Endometrial microvascular endothelial cells (primary cell): ENCODE measurements around the gene PRDM11. TPM values are rescaled to one million over a fixed set of nuclear protein-coding genes. Genes with fewer than 3 reads are reported as not detected.

Source experiments
- in situ Hi-C: cut with HindIII; loops from 2 replicates; pipeline ENCODE4 v1.10.0; 2017; ENCODE audit warnings: low sequenced_read_pairs, low pct_unique_long_range_greater_than_20kb; ENCODE audit errors: inconsistent ontology term
- total RNA-seq: library from RNA; depleted of rRNA; stranded (reverse); fragments of >200 nt; gene quantifications from one replicate; pipeline ENCODE4 v1.2.3, GENCODE V29; 2015; ENCODE audit errors: inconsistent ontology term

The PRDM11 gene
- total RNA-seq = 4.8 TPM

DNA sequence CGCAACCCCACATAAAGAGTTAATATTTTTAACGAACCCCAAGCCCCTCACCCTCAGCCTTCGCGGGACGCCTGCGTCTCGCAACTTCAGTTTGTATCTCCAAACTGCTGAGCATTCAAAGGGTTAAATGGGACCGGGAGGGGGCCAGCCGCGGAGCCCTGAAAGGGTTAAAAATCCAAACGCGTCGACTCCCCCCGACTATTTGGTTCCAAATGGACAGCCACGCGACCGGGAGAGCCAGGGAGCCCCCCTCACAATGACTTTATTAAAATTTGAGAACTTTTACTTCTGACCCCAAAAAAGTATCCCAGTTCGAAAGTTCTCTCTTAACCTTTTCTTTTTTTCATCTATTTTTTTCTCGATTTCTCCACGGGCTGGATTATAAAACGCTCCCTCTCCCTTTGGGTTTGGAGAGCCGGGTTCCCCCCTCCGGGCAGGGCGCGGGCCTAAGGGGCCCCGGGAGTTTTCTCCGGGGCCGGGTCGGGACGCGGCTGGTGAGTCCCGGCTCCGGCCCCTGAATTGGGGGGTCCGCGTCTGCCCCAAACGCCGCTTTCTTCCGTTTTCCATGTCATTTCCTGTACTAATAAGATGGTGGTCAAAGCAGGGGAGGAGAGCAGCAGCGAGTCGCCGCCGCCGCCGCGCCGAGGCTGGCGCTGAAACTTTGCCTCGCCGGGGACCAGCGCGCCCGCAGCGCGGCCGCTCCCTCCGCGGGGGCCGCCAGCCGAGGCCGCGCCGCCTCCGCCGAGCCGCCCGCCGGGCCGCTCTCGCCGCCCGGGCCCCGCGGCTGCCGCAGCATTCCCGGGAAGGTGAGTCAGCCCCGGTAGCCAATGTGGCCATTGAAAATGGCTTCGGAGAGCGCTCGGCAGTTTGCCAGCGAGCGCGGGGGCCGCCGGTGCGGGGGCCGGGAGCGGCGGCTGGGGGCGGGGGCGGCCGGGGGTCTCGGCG is at the start of gene PRDM11:
TSS of gene PRDM11 (plus strand) at position 568 of the 945 bp plus-strand sequence. CDS start 35,128 bp downstream, outside the sequence.
- in situ Hi-C loops = no loop called here

GRCh38 chr11:45097721-45098493 is 48.5 kb upstream of the PRDM11 start:
- in situ Hi-C loops = no loop called here

GRCh38 chr11:45098929-45099328 is 47.5 kb upstream of the PRDM11 start:
- in situ Hi-C loops = no loop called here

DNA sequence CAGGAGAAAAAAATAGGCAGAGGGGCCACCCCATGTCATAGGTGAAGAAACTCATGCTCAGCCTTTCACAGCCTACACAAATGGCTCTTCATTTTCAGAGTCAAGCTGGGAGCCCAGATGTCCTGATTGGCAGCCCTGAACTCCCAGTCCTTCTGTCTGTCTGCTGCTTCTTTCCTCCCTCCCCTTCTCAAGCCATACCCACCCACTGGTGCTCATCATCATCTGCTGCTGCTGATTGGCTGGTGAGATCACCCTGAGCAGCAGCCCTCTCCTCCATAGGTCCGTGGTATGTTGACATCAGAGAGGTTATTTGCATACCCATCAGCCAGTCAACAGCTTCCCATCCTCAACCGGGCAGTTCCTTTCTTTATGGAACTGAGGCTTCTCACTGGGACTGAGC is 46.1 kb upstream of the PRDM11 start:
- in situ Hi-C loops = loop anchor here (25.0 kb wide), 1 partner anchor 163 kb away; no protein-coding TSS in a partner anchor

GRCh38 chr11:45102361-45102809 is 44.1 kb upstream of the PRDM11 start:
- in situ Hi-C loops = loop anchor here (25.0 kb wide), 1 partner anchor 165 kb away; no protein-coding TSS in a partner anchor

DNA sequence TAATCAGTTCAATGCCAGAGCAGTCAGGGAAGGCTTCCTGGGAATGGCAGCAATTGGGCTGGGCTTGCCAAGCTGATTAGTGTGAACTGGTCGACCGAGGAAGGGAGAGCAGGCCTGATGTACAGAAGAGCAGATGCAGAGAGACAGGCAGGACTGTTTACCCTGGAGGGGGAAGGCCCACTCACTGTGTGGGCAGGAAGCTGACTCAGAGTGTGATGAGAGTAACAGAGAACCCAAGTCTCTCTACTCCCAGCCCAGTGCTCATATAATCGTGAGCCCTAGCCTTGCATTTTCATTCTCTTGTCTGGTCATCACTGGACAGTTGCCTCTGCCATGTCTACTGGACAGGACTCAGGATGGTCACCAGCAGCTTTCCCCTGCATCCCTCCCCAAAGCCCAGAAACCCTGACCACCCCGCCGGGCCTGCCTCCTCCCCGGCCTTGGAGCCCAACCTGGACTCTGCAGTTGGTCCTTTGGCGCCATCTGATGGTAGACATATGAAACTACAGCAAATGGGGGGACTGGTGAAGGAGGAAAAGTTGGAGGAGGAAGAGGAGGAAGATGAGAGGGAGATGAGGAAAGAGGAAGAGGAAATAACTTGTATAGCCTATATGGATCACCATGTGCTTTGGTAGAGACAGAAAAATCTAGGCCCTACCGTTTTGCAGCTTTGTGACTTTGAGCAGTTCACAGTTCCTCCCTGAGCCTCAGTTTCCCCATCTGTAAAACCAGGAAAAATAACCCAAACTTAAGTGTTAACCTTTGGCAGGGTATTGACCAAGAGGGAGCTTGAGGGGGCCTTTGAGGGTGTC is 43.4 kb upstream of the PRDM11 start:
- in situ Hi-C loops = loop anchor here (25.0 kb wide), 1 partner anchor 166 kb away; no protein-coding TSS in a partner anchor

DNA sequence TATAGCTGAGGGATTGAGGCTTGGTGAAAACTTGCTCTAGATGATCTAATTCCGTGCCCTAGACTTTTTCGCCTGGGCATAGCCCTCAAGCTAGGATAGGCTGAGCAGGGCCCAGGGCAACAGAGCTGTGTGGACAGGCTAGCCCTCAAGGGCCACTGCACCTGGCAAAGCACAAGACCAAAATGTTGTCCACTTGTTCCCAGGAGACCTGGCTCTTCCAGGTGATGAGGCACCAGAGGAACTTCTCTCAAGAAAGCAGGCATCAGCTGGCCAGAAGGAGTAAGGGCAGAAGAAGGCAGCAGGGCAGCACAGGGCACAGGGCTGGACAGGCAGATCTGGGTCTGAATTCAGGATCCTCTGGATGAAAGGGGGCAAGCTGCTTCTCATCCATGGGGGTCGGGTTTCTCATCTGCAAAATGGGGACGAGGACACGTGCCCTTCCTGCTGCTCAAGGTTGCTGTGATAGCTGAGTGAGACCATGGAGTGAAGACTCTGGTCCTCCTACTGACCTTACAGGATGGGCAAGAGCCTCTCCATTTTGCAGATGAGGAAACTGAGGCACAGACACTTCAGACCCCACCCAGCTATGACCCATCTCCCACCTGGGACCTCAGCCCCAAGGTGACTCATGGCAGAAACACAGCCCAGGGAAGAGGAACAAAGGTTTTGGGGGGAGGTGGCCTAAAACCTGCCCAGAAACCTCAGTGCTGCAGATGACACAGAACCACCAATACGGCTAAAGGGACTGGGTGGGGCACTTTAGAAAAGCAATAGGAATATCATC is 42.2 kb upstream of the PRDM11 start:
- in situ Hi-C loops = loop anchor here (25.0 kb wide), 1 partner anchor 167 kb away; no protein-coding TSS in a partner anchor

- in situ Hi-C loops = loop anchor here (25.0 kb wide), 1 partner anchor 167 kb away; no protein-coding TSS in a partner anchor
Measured at GRCh38 chr11:45104790-45105084, 41.7 kb upstream of the PRDM11 start.

- in situ Hi-C loops = loop anchor here (25.0 kb wide), 1 partner anchor 168 kb away; no protein-coding TSS in a partner anchor
Measured at GRCh38 chr11:45105233-45105983, 41.0 kb upstream of the PRDM11 start.

- in situ Hi-C loops = loop anchor here (25.0 kb wide), 1 partner anchor 169 kb away; no protein-coding TSS in a partner anchor
Measured at GRCh38 chr11:45105984-45106375, 40.5 kb upstream of the PRDM11 start.

DNA sequence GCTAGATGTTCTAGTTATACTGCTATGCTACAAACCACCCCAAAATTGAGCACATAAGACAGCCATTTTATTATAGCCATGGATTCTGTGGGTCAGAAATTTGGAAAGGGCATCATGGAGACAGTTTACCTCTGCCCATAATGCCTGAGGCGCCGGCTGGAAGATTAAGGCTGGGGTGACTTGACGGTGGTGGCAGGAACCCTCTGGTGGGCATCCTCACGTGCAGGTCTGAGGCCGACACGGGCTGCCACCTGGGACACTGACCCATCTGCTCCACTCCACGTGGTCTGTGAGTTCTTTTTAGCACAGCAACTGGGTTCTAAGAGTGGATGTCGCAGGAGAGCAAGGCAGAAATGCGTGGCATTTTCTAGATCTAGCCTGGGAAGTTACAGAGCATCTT is 40.0 kb upstream of the PRDM11 start:
- in situ Hi-C loops = loop anchor here (25.0 kb wide), 1 partner anchor 169 kb away; no protein-coding TSS in a partner anchor

DNA sequence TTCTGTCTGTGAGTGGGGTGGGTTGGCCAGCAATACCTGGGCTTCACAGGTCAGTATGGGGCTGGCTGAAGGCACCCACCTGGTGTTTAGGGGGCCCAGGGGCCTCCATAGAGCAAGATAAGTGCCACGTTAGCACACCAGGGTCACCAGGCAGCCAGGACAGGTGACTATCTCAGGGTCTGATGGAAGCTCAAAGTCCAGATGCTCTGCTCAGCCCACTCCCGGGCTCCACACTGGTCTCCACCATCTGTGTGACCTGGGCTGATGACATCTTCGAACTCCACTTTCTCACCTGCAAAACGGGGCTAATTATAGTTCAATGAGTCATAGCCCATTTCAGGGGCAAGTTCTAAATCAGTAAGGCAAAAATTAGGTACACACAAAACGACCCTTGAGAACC is 39.4 kb upstream of the PRDM11 start:
- in situ Hi-C loops = loop anchor here (25.0 kb wide), 1 partner anchor 170 kb away; no protein-coding TSS in a partner anchor

DNA sequence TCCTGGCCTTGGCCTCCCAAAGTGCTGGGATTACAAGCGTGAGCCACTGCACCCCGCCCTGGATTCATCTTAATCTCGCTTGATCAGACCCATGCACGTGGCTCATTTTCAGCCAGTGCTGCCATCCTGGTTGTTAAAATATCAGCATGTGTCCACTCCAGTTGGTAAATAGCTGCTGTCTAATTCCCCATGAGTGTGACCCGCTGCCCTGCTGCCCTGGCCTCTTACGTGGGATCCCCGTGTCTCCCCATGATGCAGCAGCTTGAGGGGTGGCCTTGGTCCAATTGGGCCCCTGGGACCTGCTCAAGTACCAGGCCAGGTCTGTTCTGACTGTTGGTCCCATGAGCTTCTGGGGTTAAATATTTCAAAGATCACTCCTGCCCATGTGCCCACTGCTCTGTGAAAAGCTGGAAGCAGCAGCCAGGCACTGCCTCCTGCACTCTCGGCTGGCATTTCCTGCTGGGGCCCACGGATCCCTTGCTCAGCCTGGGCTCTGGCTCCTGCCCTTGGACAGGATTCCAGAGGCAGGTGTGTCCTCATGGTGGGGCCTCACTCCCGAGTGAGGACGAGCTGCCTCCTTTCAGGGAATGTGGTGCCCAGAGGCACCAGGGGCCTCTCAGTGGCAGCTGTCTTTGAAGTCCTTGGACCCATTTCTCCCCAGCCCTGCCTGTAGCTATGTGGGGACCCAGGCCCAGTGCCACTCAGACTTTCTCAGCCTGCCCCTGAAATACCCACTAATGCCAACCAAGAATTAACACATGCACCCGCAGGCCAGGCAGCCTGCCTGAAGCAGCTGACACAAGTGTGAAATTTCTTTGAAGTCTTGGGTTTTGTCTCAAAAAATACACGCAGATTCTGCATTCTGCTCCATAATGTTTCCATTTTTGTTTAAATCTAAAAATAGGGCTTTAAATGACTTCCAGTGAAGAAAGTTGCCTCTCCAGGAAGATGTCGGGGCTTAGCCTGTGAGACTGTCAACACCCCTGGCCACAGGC is 38.1 kb upstream of the PRDM11 start:
- in situ Hi-C loops = loop anchor here (25.0 kb wide), 1 partner anchor 171 kb away; no protein-coding TSS in a partner anchor

DNA sequence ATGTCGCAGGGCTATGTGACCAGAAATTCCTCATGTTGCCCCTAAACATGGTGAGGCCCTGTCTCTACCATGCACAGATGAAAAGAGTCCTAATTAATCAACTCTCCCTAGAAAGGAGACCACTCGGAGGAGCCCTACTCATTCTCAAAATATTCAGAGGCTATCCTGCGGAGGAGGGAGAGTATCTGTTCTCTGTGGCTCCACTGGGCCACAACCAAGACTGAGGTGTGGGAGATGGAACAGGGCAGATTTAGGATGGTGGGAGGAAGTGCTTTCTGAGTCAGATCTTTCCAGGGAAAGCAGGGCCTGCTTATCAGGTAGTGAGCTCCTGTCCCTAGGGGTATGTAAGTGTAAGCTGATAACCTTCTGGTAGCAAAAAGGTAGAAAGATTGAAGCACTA is 37.0 kb upstream of the PRDM11 start:
- in situ Hi-C loops = loop anchor here (25.0 kb wide), 1 partner anchor 172 kb away; no protein-coding TSS in a partner anchor

- in situ Hi-C loops = loop anchor here (25.0 kb wide), 1 partner anchor 173 kb away; no protein-coding TSS in a partner anchor
Measured at GRCh38 chr11:45110562-45110961, 35.9 kb upstream of the PRDM11 start.

GRCh38 chr11:45113807-45114206 is 32.6 kb upstream of the PRDM11 start:
- in situ Hi-C loops = loop anchor here (25.0 kb wide), 1 partner anchor 177 kb away; no protein-coding TSS in a partner anchor
